K562 (cell line): ENCODE measurements around the gene NCOA1. TPM values are rescaled to one million over a fixed set of nuclear protein-coding genes. Genes with fewer than 3 reads are reported as not detected.
A peak's percentile ranks its signal among the peaks of the same experiment; 100 is the strongest.

ENCODE experiments used
- BRCA1 ChIP-seq, 2 experiments: fragments of 450-650 bp in 1 of 2; sonication (generic) in 1 of 2; formaldehyde crosslinking in 1 of 2; IDR thresholded peaks; 2 replicates each; pipeline versions ENCODE4 v1.5.0 to v1.6.1; 2017 to 2020; ENCODE audit warnings: mild to moderate bottlenecking in 1 of 2, missing genetic modification reagents in 1 of 2
- BRD9 ChIP-seq: fragments of 450-650 bp; IDR thresholded peaks from 2 replicates; pipeline ENCODE4 v1.6.1; 2018; ENCODE audit warnings: low read depth; ENCODE audit not compliant: partially characterized antibody
- CREB1 ChIP-seq, 2 experiments: sonication (generic) in 1 of 2; formaldehyde crosslinking in 1 of 2; IDR thresholded peaks; 2 replicates each; pipeline versions ENCODE4 v1.6.1 to v1.8.0; 2012 to 2022; ENCODE audit warnings: inconsistent platforms in 1 of 2, mild to moderate bottlenecking in 1 of 2, missing genetic modification reagents in 1 of 2, moderate library complexity in 1 of 2
- DACH1 ChIP-seq: fragments of 450-650 bp; IDR thresholded peaks from 2 replicates; pipeline ENCODE4 v1.6.1; 2018; ENCODE audit not compliant: partially characterized antibody
- EP400 ChIP-seq: fragments of 450-650 bp; IDR thresholded peaks from 2 replicates; pipeline ENCODE4 v1.6.1; 2017; ENCODE audit warnings: antibody characterized with exemption, mild to moderate bottlenecking, moderate library complexity
- MBD2 ChIP-seq: sonication (generic); IDR thresholded peaks from 2 replicates; pipeline ENCODE4 v1.6.1; 2016; ENCODE audit warnings: low read depth, borderline replicate concordance
- NR2C1 ChIP-seq, 2 experiments: fragments of 450-650 bp; IDR thresholded peaks; 2 replicates each; pipeline ENCODE4 v1.6.1; 2017; ENCODE audit warnings: mild to moderate bottlenecking in 2 of 2, antibody characterized with exemption in 1 of 2, inconsistent platforms in 1 of 2, missing compliant biosample characterization in 1 of 2, missing genetic modification characterization in 1 of 2
- NRF1 ChIP-seq, 2 experiments: fragments of 450-650 bp; IDR thresholded peaks in 1 of 2; conservative IDR thresholded peaks in 1 of 2; 2 replicates each; pipeline ENCODE4 v1.6.1; 2014; ENCODE audit warnings: mild to moderate bottlenecking in 2 of 2
- SETDB1 ChIP-seq: IDR thresholded peaks from one replicate; pipeline ENCODE4 v1.6.1; 2012; ENCODE audit warnings: low read length, control low read depth, inconsistent platforms
- SMARCE1 ChIP-seq: fragments of 450-650 bp; IDR thresholded peaks from 2 replicates; pipeline ENCODE4 v1.7.1; 2016; ENCODE audit warnings: mild to moderate bottlenecking
- ZNF589 ChIP-seq: fragments of 200-800 bp; sonication (Bioruptor generic); IDR thresholded peaks from 2 replicates; pipeline ENCODE4 v1.6.1; 2016; ENCODE audit warnings: low read depth, missing genetic modification characterization, missing compliant biosample characterization
- polyA plus RNA-seq, 8 experiments: library from polyadenylated mRNA; depleted of rRNA in 4 of 8; stranded (reverse) in 5 of 8; unstranded in 3 of 8; fragments of >200 nt; fragmentation: Nextera tagmentation in 2 of 8; fragmentation: Illumina TruSeq in 1 of 8; extraction: Ambion mirVana in 2 of 8; extraction: Trizol in 1 of 8; gene quantifications; 2 replicates each; pipeline versions ENCODE4 v1.2.1 to v1.2.3, GENCODE V29; 2011 to 2014; ENCODE audit warnings: inconsistent platforms in 1 of 8, missing spikeins in 1 of 8
- total RNA-seq, 7 experiments: library from RNA; depleted of rRNA in 6 of 7; stranded (reverse); fragments of >200 nt in 6 of 7; fragmentation: Illumina TruSeq in 2 of 7; extraction: Trizol in 2 of 7; gene quantifications; 2 replicates each; pipeline versions ENCODE4 v1.2.1 to v1.2.3, GENCODE V29; 2011 to 2021; ENCODE audit warnings: low replicate concordance in 1 of 7
- TF ChIP-seq, protein P1 (sequence below): fragments of 250-450 bp; sonication (Bioruptor Pico); IDR thresholded peaks from 2 replicates; pipeline ENCODE4 v1.4.0; 2020
- TF ChIP-seq, protein P2 (sequence below): fragments of 450-650 bp; IDR thresholded peaks from 2 replicates; pipeline ENCODE4 v1.6.1; 2014; ENCODE audit warnings: low read depth, mild to moderate bottlenecking, moderate library complexity, borderline replicate concordance
- TF ChIP-seq, protein P3 (sequence below): IDR thresholded peaks from 2 replicates; pipeline ENCODE4 v1.6.1; 2014; ENCODE audit warnings: antibody characterized with exemption
- TF ChIP-seq, protein P4 (sequence below): fragments of 200-800 bp; sonication (Bioruptor generic); IDR thresholded peaks from 2 replicates; pipeline ENCODE4 v1.6.1; 2017; ENCODE audit warnings: missing genetic modification characterization, missing compliant biosample characterization
- TF ChIP-seq, protein P5 (sequence below): fragments of 200-800 bp; sonication (Bioruptor generic); IDR thresholded peaks from 2 replicates; pipeline ENCODE4 v1.6.1; 2017; ENCODE audit warnings: missing genetic modification characterization, missing compliant biosample characterization

Gene NCOA1
- total and polyA plus RNA-seq, 9 of the 15 experiments (the other 6 are each of a cell fraction or from before 2014, with no cell fraction given) = 4.9 to 25.7 (median 17.0) TPM

DNA sequence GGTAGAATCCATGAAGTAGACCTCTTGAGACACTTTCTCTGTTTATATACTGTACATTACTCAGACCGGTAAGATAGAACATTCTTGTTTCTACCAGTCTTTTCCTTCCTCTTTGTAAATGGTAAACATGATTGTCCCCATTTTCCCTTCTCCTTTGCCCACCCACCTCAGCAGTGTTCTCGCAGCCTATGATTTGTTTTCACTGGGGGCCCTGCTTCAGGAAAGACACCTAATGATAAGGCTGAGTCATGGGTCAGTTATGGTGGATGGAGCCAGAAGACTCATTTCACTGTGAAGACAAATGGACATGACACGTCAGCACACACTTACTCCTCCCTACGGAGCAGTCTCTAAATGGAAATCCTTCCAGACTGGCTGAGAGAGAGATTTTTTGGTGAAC, 325.8 kb downstream of the NCOA1 start (continued):
- TF ChIP-seq, protein P1, sequence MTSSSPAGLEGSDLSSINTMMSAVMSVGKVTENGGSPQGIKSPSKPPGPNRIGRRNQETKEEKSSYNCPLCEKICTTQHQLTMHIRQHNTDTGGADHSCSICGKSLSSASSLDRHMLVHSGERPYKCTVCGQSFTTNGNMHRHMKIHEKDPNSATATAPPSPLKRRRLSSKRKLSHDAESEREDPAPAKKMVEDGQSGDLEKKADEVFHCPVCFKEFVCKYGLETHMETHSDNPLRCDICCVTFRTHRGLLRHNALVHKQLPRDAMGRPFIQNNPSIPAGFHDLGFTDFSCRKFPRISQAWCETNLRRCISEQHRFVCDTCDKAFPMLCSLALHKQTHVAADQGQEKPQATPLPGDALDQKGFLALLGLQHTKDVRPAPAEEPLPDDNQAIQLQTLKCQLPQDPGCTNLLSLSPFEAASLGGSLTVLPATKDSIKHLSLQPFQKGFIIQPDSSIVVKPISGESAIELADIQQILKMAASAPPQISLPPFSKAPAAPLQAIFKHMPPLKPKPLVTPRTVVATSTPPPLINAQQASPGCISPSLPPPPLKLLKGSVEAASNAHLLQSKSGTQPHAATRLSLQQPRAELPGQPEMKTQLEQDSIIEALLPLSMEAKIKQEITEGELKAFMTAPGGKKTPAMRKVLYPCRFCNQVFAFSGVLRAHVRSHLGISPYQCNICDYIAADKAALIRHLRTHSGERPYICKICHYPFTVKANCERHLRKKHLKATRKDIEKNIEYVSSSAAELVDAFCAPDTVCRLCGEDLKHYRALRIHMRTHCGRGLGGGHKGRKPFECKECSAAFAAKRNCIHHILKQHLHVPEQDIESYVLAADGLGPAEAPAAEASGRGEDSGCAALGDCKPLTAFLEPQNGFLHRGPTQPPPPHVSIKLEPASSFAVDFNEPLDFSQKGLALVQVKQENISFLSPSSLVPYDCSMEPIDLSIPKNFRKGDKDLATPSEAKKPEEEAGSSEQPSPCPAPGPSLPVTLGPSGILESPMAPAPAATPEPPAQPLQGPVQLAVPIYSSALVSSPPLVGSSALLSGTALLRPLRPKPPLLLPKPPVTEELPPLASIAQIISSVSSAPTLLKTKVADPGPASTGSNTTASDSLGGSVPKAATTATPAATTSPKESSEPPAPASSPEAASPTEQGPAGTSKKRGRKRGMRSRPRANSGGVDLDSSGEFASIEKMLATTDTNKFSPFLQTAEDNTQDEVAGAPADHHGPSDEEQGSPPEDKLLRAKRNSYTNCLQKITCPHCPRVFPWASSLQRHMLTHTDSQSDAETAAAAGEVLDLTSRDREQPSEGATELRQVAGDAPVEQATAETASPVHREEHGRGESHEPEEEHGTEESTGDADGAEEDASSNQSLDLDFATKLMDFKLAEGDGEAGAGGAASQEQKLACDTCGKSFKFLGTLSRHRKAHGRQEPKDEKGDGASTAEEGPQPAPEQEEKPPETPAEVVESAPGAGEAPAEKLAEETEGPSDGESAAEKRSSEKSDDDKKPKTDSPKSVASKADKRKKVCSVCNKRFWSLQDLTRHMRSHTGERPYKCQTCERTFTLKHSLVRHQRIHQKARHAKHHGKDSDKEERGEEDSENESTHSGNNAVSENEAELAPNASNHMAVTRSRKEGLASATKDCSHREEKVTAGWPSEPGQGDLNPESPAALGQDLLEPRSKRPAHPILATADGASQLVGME = no peak
- TF ChIP-seq, protein P2, sequence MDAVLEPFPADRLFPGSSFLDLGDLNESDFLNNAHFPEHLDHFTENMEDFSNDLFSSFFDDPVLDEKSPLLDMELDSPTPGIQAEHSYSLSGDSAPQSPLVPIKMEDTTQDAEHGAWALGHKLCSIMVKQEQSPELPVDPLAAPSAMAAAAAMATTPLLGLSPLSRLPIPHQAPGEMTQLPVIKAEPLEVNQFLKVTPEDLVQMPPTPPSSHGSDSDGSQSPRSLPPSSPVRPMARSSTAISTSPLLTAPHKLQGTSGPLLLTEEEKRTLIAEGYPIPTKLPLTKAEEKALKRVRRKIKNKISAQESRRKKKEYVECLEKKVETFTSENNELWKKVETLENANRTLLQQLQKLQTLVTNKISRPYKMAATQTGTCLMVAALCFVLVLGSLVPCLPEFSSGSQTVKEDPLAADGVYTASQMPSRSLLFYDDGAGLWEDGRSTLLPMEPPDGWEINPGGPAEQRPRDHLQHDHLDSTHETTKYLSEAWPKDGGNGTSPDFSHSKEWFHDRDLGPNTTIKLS = peak; percentile 93
- no peak for TF ChIP-seq NRF1 (conservative IDR thresholded peaks at IDR 0.05 in 1 of 2, IDR thresholded peaks at IDR 0.05 in 1 of 2)
- no peak for TF ChIP-seq DACH1
- peak; percentile 75 for TF ChIP-seq EP400
- TF ChIP-seq SMARCE1 = 0 out of 2 replicates have a peak, but pooled peaks have one; percentile 33
- TF ChIP-seq, protein P3, sequence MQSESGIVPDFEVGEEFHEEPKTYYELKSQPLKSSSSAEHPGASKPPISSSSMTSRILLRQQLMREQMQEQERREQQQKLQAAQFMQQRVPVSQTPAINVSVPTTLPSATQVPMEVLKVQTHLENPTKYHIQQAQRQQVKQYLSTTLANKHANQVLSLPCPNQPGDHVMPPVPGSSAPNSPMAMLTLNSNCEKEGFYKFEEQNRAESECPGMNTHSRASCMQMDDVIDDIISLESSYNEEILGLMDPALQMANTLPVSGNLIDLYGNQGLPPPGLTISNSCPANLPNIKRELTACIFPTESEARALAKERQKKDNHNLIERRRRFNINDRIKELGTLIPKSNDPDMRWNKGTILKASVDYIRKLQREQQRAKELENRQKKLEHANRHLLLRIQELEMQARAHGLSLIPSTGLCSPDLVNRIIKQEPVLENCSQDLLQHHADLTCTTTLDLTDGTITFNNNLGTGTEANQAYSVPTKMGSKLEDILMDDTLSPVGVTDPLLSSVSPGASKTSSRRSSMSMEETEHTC = no peak
- 0 out of 2 replicates have a peak, but pooled peaks have one; percentile 9 for TF ChIP-seq CREB1 (IDR thresholded peaks at IDR 0.05)
- no peak for TF ChIP-seq CREB1 (CRISPR knock-in tag; IDR thresholded peaks at IDR 0.05)
- no peak for TF ChIP-seq BRD9
- no peak for TF ChIP-seq SETDB1
- no peak for TF ChIP-seq BRCA1 (IDR thresholded peaks at IDR 0.05)
- no peak for TF ChIP-seq BRCA1 (CRISPR knock-in tag; IDR thresholded peaks at IDR 0.05)
- no peak for TF ChIP-seq NR2C1 (IDR thresholded peaks at IDR 0.05)
- 0 out of 2 replicates have a peak, but pooled peaks have one; percentile 29 for TF ChIP-seq NR2C1 (tag; IDR thresholded peaks at IDR 0.05)
- no peak for TF ChIP-seq MBD2
- TF ChIP-seq, protein P4, sequence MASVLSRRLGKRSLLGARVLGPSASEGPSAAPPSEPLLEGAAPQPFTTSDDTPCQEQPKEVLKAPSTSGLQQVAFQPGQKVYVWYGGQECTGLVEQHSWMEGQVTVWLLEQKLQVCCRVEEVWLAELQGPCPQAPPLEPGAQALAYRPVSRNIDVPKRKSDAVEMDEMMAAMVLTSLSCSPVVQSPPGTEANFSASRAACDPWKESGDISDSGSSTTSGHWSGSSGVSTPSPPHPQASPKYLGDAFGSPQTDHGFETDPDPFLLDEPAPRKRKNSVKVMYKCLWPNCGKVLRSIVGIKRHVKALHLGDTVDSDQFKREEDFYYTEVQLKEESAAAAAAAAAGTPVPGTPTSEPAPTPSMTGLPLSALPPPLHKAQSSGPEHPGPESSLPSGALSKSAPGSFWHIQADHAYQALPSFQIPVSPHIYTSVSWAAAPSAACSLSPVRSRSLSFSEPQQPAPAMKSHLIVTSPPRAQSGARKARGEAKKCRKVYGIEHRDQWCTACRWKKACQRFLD = peak; percentile 66
- 0 out of 2 replicates have a peak, but pooled peaks have one; percentile 32 for TF ChIP-seq ZNF589 (CRISPR knock-in tag)
- TF ChIP-seq, protein P5, sequence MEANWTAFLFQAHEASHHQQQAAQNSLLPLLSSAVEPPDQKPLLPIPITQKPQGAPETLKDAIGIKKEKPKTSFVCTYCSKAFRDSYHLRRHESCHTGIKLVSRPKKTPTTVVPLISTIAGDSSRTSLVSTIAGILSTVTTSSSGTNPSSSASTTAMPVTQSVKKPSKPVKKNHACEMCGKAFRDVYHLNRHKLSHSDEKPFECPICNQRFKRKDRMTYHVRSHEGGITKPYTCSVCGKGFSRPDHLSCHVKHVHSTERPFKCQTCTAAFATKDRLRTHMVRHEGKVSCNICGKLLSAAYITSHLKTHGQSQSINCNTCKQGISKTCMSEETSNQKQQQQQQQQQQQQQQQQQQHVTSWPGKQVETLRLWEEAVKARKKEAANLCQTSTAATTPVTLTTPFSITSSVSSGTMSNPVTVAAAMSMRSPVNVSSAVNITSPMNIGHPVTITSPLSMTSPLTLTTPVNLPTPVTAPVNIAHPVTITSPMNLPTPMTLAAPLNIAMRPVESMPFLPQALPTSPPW = peak; percentile 27; the same call in 1 of the 2 replicates
